ENCODE data around the gene SERGEF.
"Not testable (repeated sequence)": the region's sequence is repeated elsewhere in the genome, so short reads cannot be mapped to it uniquely, and the experiment has no call there.

The SERGEF gene

DNA sequence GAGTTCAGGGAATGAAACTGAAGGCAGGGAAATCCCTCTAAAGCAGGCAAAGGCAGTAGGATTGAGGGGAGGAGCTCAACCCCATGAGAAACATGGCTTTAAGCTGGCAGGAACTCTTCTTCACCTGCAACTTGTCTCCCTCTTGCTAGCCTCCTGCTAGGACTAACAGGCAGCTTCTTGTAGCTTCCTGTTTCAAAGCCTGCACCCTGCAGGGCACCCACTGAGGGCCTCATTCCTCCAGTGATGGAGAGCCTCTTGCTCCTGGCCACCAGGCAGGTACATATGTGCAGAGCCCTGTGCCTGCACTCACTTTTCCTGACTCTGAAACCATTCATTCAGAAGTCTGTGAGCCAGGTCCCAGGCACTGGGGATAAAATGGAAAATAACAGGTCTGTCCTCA lies 137.0 kb downstream of the SERGEF start:
- H3K4me3 ChIP-seq (ENCODE audit: low read length), result no peak overlapping the region
- DNase-seq (ENCODE audit: low read depth), result no peak
- TF ChIP-seq, protein P1, sequence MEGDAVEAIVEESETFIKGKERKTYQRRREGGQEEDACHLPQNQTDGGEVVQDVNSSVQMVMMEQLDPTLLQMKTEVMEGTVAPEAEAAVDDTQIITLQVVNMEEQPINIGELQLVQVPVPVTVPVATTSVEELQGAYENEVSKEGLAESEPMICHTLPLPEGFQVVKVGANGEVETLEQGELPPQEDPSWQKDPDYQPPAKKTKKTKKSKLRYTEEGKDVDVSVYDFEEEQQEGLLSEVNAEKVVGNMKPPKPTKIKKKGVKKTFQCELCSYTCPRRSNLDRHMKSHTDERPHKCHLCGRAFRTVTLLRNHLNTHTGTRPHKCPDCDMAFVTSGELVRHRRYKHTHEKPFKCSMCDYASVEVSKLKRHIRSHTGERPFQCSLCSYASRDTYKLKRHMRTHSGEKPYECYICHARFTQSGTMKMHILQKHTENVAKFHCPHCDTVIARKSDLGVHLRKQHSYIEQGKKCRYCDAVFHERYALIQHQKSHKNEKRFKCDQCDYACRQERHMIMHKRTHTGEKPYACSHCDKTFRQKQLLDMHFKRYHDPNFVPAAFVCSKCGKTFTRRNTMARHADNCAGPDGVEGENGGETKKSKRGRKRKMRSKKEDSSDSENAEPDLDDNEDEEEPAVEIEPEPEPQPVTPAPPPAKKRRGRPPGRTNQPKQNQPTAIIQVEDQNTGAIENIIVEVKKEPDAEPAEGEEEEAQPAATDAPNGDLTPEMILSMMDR (conservative IDR thresholded peaks at IDR 0.05; ENCODE audit: low read depth, low read length), result no peak

DNA sequence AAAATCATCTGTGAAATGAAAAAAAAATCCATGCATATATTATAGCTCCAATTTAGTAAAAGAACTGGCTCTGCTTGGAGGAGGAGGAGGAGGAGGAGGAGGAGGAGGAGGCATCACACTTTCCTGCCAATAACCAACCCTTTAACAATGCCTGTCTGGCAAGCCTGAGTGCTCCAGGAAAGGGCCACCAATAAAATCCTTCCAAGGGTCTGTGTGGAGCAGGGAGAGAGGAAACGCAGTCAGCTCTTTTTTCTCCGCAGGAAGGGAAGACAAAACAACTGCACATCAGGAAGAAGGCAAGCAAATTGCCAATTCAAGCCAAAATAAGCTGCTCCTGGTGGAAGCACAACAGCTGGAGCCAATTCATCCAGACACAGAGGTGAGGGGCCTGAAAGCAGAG lies 139.3 kb downstream of the SERGEF start:
- no peak for DNase-seq (ENCODE audit: low read depth)
- TF ChIP-seq, protein P1 (conservative IDR thresholded peaks at IDR 0.05; ENCODE audit: low read depth, low read length), result no peak
- H3K4me3 ChIP-seq (ENCODE audit: low read length), result no peak overlapping the region

DNA sequence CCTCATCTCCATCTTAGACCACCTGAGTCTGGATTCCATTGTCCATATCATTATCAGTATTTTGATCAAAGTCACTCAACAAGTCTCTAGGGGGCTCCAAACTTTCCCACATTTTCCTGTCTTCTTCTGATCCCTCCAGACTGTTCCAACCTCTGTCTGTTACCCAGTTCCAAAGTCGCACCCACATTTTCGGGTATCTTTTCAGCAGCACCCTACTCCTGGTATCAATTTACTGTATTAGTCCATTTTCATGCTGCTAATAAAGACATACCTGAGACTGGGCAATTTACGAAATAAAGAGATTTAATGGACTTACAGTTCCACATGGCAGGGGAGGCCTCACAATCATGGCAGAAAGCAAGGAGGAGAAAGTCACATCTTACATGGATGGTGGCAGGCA lies 144.4 kb downstream of the SERGEF start:
- not testable (repeated sequence) for DNase-seq (ENCODE audit: low read depth)

DNA sequence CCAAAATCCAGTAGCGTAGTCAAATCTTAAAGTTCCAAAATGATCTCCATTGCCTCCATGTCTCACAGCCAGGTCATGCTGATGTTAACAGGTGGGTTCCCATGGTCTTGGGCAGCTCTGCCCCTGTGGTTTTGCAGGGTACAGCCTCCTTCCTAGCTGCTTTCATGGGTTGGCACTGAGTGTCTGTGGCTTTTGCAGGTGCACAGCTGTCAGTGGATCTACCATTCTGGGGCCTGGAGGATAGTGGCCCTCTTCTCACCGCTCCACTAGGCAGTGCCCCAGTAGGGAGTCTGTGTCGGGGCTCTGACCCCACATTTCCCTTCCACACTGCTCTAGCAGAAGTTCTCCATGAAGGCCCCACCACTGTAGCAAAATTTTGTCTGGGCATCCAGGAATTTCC lies 145.5 kb downstream of the SERGEF start:
- H3K4me3 ChIP-seq (ENCODE audit: low read length), result no peak overlapping the region
- no peak for DNase-seq (ENCODE audit: low read depth)
- TF ChIP-seq, protein P1 (conservative IDR thresholded peaks at IDR 0.05; ENCODE audit: low read depth, low read length), result no peak

More for the DNA sequence above, 144.4 kb downstream of the SERGEF start:
- not testable (repeated sequence) for H3K4me3 ChIP-seq (ENCODE audit: low read length)

DNA sequence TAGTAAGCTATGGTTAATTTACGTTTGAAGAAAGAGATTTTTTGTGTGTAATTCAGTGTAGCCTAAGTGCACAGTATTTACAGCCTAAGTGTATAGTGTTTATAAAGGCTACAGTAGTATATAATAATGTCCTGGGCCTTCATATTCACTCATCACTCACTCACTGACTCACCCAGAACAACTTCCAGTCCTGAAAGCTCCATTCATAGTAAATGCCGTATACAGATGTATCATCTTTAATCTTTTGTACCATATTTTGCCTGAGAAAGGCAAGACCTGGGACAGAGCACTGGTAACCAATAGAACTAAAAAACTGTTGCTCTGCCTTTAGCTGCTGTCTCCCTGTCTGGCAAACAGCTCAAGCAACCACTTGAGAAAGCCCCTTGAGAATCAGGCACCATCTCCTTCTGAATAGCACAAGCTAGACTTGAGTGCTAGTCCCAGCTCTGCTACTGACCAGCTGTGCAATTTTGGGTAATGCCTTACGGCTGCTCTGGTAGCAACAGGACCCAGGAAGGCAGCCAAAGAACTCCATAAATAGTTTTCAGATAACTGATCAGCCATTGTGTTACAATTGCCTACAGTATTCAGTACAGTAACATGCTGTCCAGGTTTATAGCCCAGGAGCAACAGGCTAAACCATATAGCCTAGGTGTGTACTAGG lies 146.9 kb downstream of the SERGEF start:
- TF ChIP-seq, protein P1 (conservative IDR thresholded peaks at IDR 0.05; ENCODE audit: low read depth, low read length), result no peak
- no peak overlapping the region for H3K4me3 ChIP-seq (ENCODE audit: low read length)
- no peak for DNase-seq (ENCODE audit: low read depth)

DNA sequence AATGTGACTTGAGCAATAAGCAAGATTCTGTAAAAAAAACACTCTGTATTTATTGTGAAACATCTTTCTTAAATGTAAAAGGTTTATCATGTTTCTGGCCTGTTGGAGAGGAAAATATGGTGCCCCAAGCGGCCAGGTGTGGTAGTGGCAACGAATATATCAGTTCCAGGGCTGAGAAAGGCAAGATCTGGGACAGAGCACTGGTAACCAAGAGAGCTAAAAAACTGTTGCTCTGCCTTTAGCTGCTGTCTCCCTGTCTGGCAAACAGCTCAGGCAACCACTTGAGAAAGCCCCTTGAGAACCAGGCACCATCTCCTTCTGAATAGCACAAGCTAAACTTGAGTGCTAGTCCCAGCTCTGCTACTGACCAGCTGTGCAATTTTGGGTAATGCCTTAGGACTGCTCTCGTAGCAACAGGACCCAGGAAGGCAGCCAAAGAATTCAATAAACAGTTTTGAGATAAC lies 148.3 kb downstream of the SERGEF start:
- DNase-seq (ENCODE audit: low read depth), result no peak
- no peak overlapping the region for H3K4me3 ChIP-seq (ENCODE audit: low read length)
- TF ChIP-seq, protein P1 (conservative IDR thresholded peaks at IDR 0.05; ENCODE audit: low read depth, low read length), result peak; percentile 76

DNA sequence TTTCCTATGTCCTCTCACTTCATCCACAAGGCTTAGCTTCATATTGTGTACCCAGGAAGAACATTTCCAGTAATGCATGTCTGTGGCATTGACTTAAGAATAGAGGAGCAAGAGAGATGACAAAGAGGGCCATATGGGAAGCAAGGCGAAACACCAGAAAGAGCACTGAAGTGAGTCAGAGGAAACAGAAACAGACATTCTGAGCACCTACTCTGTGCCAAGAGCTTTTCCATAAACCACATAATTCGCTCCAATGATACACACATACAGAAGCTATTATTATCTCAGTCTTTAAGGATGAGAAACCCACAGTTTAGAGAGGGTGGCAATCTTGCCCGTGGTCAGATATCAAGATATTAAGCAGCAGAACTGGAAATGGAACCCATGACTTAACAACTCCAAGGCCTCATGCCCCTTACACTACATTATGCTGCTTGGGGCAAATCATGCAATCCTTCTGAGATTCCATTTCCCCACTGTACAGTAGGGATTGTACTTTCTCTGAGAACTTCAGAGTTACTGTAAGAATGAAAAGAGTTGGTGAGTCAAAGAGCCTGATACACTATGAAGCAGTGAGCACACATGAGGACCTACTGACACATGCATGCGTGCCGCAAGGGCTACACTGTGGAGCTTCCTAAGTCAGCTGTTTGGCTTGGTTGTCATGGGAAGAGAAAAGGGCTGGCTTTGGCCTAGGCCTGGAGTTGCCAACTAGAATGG lies 151.7 kb downstream of the SERGEF start:
- TF ChIP-seq, protein P1 (conservative IDR thresholded peaks at IDR 0.05; ENCODE audit: low read depth, low read length), result no peak
- no peak overlapping the region for H3K4me3 ChIP-seq (ENCODE audit: low read length)
- no peak for DNase-seq (ENCODE audit: low read depth)
